Nephron (organoid): Measurements from ENCODE around the gene POLD1.

Experiments
- H3K27ac Mint-ChIP-seq, 3 experiments: 2 replicates each; pipeline ENCODE4 v1.8.0; 2020; ENCODE audit warnings: mixed read lengths in 3 of 3, mild to moderate bottlenecking in 2 of 3, moderate library complexity in 1 of 3
- H3K27me3 Mint-ChIP-seq: 2 replicates; pipeline ENCODE4 v1.8.0; 2021; ENCODE audit warnings: low read depth, mild to moderate bottlenecking, moderate library complexity, mixed read lengths
- H3K36me3 Mint-ChIP-seq: 2 replicates; pipeline ENCODE4 v1.8.0; 2020; ENCODE audit warnings: low read depth, mixed read lengths
- H3K4me1 Mint-ChIP-seq: 2 replicates; pipeline ENCODE4 v1.8.0; 2020; ENCODE audit warnings: mixed read lengths
- H3K4me3 Mint-ChIP-seq, 3 experiments: 2 replicates each; pipeline ENCODE4 v1.8.0; 2020; ENCODE audit warnings: mild to moderate bottlenecking in 3 of 3, mixed read lengths in 3 of 3, moderate library complexity in 2 of 3
- H3K9me3 Mint-ChIP-seq: 2 replicates; pipeline ENCODE4 v1.8.0; 2020; ENCODE audit warnings: mixed read lengths
- TF ChIP-seq, protein P1 (sequence below), 3 experiments: fragments of 200-600 bp; sonication (generic); IDR thresholded peaks; one replicate each; pipeline ENCODE4 v1.5.0; 2021; ENCODE audit warnings: antibody characterized with exemption in 3 of 3; ENCODE audit not compliant: unreplicated experiment in 3 of 3

The POLD1 gene

DNA sequence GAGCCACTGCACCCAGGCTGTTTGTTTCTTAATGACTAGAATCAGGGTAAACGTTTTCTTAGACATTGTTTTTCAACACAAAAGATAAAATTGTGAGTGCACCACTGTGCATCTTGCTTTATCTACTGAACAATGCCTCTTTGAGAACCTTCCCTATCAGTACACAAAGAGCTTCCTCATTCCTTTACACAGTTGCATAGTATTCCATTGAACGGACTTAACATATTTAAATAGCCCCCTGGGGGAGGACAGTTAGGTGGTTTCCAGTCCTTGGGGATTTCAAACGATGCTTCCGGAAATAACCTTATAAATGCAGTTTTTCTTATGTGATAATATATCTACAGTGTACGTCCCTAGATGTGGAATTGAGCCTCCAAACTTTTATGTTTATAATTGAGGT is 8.6 kb downstream of the POLD1 start:
- no peaks in the 10 kb centered on the region for H3K4me1 Mint-ChIP-seq
- H3K9me3 Mint-ChIP-seq, result peaks cover 2% of the 10 kb centered on the region
- H3K27ac Mint-ChIP-seq, result no peak overlapping the region
- H3K4me3 Mint-ChIP-seq, result no peak overlapping the region
- H3K27me3 Mint-ChIP-seq, result no peaks in the 10 kb centered on the region
- TF ChIP-seq, protein P1, sequence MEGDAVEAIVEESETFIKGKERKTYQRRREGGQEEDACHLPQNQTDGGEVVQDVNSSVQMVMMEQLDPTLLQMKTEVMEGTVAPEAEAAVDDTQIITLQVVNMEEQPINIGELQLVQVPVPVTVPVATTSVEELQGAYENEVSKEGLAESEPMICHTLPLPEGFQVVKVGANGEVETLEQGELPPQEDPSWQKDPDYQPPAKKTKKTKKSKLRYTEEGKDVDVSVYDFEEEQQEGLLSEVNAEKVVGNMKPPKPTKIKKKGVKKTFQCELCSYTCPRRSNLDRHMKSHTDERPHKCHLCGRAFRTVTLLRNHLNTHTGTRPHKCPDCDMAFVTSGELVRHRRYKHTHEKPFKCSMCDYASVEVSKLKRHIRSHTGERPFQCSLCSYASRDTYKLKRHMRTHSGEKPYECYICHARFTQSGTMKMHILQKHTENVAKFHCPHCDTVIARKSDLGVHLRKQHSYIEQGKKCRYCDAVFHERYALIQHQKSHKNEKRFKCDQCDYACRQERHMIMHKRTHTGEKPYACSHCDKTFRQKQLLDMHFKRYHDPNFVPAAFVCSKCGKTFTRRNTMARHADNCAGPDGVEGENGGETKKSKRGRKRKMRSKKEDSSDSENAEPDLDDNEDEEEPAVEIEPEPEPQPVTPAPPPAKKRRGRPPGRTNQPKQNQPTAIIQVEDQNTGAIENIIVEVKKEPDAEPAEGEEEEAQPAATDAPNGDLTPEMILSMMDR (IDR thresholded peaks at IDR 0.05; ENCODE audit: unreplicated experiment in 3 of 3), result no peak
- H3K36me3 Mint-ChIP-seq, result peaks cover 49% of the 10 kb centered on the region

DNA sequence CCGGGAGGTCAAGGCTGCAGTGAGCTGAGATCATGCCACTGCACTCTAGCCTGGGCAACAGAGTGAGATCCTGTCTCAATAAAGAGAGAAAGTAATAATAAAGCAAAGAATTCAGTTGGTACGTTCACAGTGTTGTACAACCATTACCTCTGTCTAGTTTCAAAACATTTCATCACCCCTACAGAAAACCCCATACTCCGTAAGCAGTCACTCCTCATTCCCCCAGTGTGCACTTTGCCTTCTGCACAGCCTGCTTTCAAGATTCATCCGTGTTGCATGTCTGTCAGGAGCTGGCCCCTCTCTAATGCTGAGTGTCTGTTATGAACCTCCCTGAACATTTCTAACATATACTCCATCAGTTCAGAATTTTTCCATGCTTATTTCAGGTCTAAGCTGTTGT is 9.4 kb downstream of the POLD1 start:
- TF ChIP-seq, protein P1 (IDR thresholded peaks at IDR 0.05; ENCODE audit: unreplicated experiment in 3 of 3), result no peak
- Mint-ChIP-seq H3K4me1 (no peaks in the 10 kb centered on the region), H3K9me3 (peaks cover 2% of the 10 kb centered on the region), H3K27me3 (no peaks in the 10 kb centered on the region), H3K36me3 (peaks cover 45% of the 10 kb centered on the region), H3K27ac (no peak overlapping the region), H3K4me3 (no peak overlapping the region)

DNA sequence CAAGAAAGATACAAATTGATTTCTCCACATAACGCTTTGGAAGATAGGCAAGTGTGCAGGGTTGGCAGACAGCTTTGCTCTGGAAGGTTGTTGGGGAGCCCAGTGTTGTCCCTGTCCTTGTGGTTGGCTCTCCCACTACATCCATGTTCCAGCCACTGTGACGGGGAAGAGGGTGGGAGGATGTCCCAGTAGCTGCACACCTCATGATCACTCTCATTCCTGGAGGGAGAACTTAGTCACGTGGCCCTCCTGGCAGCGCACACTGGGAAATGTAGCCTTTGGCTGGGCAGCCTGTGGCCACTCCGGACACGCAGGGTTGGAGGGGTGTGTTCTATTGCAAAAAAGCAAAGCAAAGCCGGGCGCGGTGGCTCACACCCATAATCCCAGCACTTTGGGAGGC is 9.9 kb downstream of the POLD1 start:
- H3K4me1 Mint-ChIP-seq, result no peaks in the 10 kb centered on the region
- no peak overlapping the region for H3K4me3 Mint-ChIP-seq
- peaks cover 2% of the 10 kb centered on the region for H3K9me3 Mint-ChIP-seq
- no peak overlapping the region for H3K27ac Mint-ChIP-seq
- no peaks in the 10 kb centered on the region for H3K27me3 Mint-ChIP-seq
- TF ChIP-seq, protein P1 (IDR thresholded peaks at IDR 0.05; ENCODE audit: unreplicated experiment in 3 of 3), result no peak
- H3K36me3 Mint-ChIP-seq, result peaks cover 45% of the 10 kb centered on the region

DNA sequence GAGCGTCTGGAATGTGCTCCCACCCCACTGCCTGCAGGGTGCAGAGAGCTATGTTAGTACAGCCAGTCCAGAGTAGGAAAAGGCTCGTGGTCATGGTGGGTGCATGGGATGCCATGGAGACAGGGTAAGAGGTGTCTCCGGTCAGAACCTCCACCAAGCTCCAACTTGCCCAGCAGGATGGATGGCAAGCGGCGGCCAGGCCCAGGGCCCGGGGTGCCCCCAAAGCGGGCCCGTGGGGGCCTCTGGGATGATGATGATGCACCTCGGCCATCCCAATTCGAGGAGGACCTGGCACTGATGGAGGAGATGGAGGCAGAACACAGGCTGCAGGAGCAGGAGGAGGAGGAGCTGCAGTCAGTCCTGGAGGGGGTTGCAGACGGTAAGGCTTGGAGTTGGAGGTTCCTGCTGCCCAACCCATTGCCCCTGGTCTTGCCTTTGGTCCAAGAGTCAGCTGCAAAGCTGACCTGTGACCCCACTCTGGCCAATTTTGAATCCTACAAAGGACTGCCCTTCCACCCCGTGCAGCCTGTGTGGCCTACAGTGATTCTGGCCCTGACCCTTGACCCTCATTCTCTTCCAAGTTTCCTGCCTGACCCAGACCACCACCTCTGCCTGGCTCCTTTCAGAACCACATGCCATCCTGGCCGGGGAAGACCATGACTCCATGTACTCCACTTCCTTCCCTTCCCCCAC is 14.7 kb downstream of the POLD1 start:
- Mint-ChIP-seq H3K27ac (no peak overlapping the region), H3K27me3 (no peaks in the 10 kb centered on the region), H3K4me3 (no peak overlapping the region), H3K36me3 (peaks cover 21% of the 10 kb centered on the region), H3K9me3 (peaks cover 2% of the 10 kb centered on the region), H3K4me1 (no peaks in the 10 kb centered on the region)
- TF ChIP-seq, protein P1 (IDR thresholded peaks at IDR 0.05; ENCODE audit: unreplicated experiment in 3 of 3), result no peak

DNA sequence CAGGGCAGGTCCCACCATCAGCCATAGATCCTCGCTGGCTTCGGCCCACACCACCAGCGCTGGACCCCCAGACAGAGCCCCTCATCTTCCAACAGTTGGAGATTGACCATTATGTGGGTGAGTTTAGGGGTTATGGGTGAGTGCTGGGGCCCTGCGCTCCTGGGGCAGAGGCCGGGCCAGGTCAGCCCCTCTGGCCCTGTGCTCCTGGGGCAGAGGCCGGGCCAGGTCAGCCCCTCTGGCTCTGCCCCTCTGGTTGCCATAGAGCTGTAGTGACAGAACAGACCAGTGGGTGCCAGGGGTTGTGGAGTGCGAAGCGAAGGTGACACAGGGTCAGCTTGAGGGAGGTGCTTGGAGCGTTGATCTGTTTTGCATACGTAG is 15.2 kb downstream of the POLD1 start:
- Mint-ChIP-seq H3K27ac (no peak overlapping the region), H3K4me1 (no peaks in the 10 kb centered on the region), H3K36me3 (peaks cover 20% of the 10 kb centered on the region), H3K9me3 (peaks cover 2% of the 10 kb centered on the region), H3K4me3 (no peak overlapping the region), H3K27me3 (no peaks in the 10 kb centered on the region)
- TF ChIP-seq, protein P1 (IDR thresholded peaks at IDR 0.05; ENCODE audit: unreplicated experiment in 3 of 3), result no peak
